Measurements from ENCODE around the gene MKLN1.
"Not testable (repeated sequence)": the region's sequence is repeated elsewhere in the genome, so short reads cannot be mapped to it uniquely, and the experiment has no call there.

Gene MKLN1

GRCh38 chr7:131327626-131328376 lies at the start of gene MKLN1:
Gene MKLN1 (plus strand): TSS chr7:131327876. CDS start chr7:131327900, 24 bp downstream.
- peak; percentile 88 for DNase-seq (ENCODE audit: low spot score)

- DNase-seq (ENCODE audit: low spot score) = peak; percentile 39
Measured at GRCh38 chr7:131279044-131279443, 48.6 kb upstream of the MKLN1 start.

- DNase-seq (ENCODE audit: low spot score) = no peak
Measured at GRCh38 chr7:131281266-131282048, 46.2 kb upstream of the MKLN1 start.

- peak; percentile 30 for DNase-seq (ENCODE audit: low spot score)
Measured at GRCh38 chr7:131284702-131285419, 42.8 kb upstream of the MKLN1 start.

GRCh38 chr7:131285556-131285955 lies 42.1 kb upstream of the MKLN1 start:
- no peak for DNase-seq (ENCODE audit: low spot score)

- no peak for DNase-seq (ENCODE audit: low spot score)
Measured at GRCh38 chr7:131288450-131288849, 39.2 kb upstream of the MKLN1 start.

GRCh38 chr7:131289051-131289450 lies 38.6 kb upstream of the MKLN1 start:
- no peak for DNase-seq (ENCODE audit: low spot score)

GRCh38 chr7:131292141-131292905 lies 35.4 kb upstream of the MKLN1 start:
- no peak for DNase-seq (ENCODE audit: low spot score)

GRCh38 chr7:131293018-131293417 lies 34.7 kb upstream of the MKLN1 start:
- no peak for DNase-seq (ENCODE audit: low spot score)

GRCh38 chr7:131294553-131294952 lies 33.1 kb upstream of the MKLN1 start:
- no peak for DNase-seq (ENCODE audit: low spot score)

GRCh38 chr7:131298608-131298992 lies 29.1 kb upstream of the MKLN1 start:
- no peak for DNase-seq (ENCODE audit: low spot score)

- DNase-seq (ENCODE audit: low spot score) = no peak
Measured at GRCh38 chr7:131299074-131299473, 28.6 kb upstream of the MKLN1 start.

GRCh38 chr7:131300078-131300477 lies 27.6 kb upstream of the MKLN1 start:
- DNase-seq (ENCODE audit: low spot score) = no peak

- no peak for DNase-seq (ENCODE audit: low spot score)
Measured at GRCh38 chr7:131300572-131301466, 26.9 kb upstream of the MKLN1 start.

GRCh38 chr7:131302446-131302845 lies 25.2 kb upstream of the MKLN1 start:
- DNase-seq (ENCODE audit: low spot score) = no peak

GRCh38 chr7:131302876-131303707 lies 24.6 kb upstream of the MKLN1 start:
- DNase-seq (ENCODE audit: low spot score) = peak; percentile 35

- no peak for DNase-seq (ENCODE audit: low spot score)
Measured at GRCh38 chr7:131305152-131305551, 22.5 kb upstream of the MKLN1 start.

GRCh38 chr7:131306041-131306440 lies 21.6 kb upstream of the MKLN1 start:
- not testable (repeated sequence) for DNase-seq (ENCODE audit: low spot score)

- no peak for DNase-seq (ENCODE audit: low spot score)
Measured at GRCh38 chr7:131306777-131307176, 20.9 kb upstream of the MKLN1 start.

GRCh38 chr7:131307627-131308026 lies 20.0 kb upstream of the MKLN1 start:
- DNase-seq (ENCODE audit: low spot score) = no peak

Data from putamen (tissue), 1 donor.